Measurements from ENCODE around the gene PTH2.
A peak's percentile ranks its signal among the peaks of the same experiment; 100 is the strongest.
"Not testable (repeated sequence)": the region's sequence is repeated elsewhere in the genome, so short reads cannot be mapped to it uniquely, and the experiment has no call there.

Gene PTH2

GRCh38 chr19:49447485-49448431, 24.5 kb upstream of the PTH2 start:
- peak; percentile 57 for DNase-seq

- DNase-seq: no peak
Measured at GRCh38 chr19:49445997-49446396, 22.8 kb upstream of the PTH2 start.

GRCh38 chr19:49444100-49444700, 21.0 kb upstream of the PTH2 start:
- not testable (repeated sequence) for DNase-seq

GRCh38 chr19:49443366-49444099, 20.3 kb upstream of the PTH2 start:
- peak; percentile 95 for DNase-seq

GRCh38 chr19:49442771-49443365, 19.6 kb upstream of the PTH2 start:
- peak; percentile 89 for DNase-seq

GRCh38 chr19:49442354-49442753, 19.1 kb upstream of the PTH2 start:
- DNase-seq: no peak

- no peak for DNase-seq
Measured at GRCh38 chr19:49441960-49442350, 18.7 kb upstream of the PTH2 start.

GRCh38 chr19:49441210-49441959, 18.1 kb upstream of the PTH2 start, which contains the start of gene SLC17A7:
TSS of gene SLC17A7 (minus strand) at chr19:49441527. CDS start at chr19:49441379, 148 bp downstream.
- DNase-seq: peak; percentile 7

GRCh38 chr19:49440439-49441209, 17.4 kb upstream of the PTH2 start:
- DNase-seq: no peak

- DNase-seq: no peak
Measured at GRCh38 chr19:49439836-49440235, 16.6 kb upstream of the PTH2 start.

GRCh38 chr19:49438261-49438660, 15.0 kb upstream of the PTH2 start:
- DNase-seq: no peak

- DNase-seq: no peak
Measured at GRCh38 chr19:49437231-49437630, 14.0 kb upstream of the PTH2 start.

GRCh38 chr19:49436381-49437017, 13.3 kb upstream of the PTH2 start:
- DNase-seq: no peak

GRCh38 chr19:49435670-49436069, 12.4 kb upstream of the PTH2 start:
- no peak for DNase-seq

GRCh38 chr19:49434907-49435583, 11.8 kb upstream of the PTH2 start:
- no peak for DNase-seq

- no peak for DNase-seq
Measured at GRCh38 chr19:49433240-49433901, 10.1 kb upstream of the PTH2 start.

- DNase-seq: no peak
Measured at GRCh38 chr19:49432141-49433073, 9.2 kb upstream of the PTH2 start.

- DNase-seq: no peak
Measured at GRCh38 chr19:49431330-49431749, 8.1 kb upstream of the PTH2 start.
